DND-41 (cell line): ENCODE results near the gene LINGO1.

Source experiments
- ATAC-seq: fragments of 200-7000 bp; cut with Tn5 transposase; 3 replicates; pipeline ENCODE4 v1.9.1; 2021; ENCODE audit warnings: low read depth; ENCODE audit not compliant: insufficient read depth
- DNase-seq: peaks from one replicate; pipeline ENCODE4 v3.0.0-alpha.2; 2020
- H2AFZ ChIP-seq: 2 replicates; pipeline ENCODE4 v1.6.0; 2012; ENCODE audit warnings: low read depth, low read length
- H3K27ac ChIP-seq: 2 replicates; pipeline ENCODE4 v1.5.1; 2012; ENCODE audit warnings: low read length, inconsistent platforms
- H3K27me3 ChIP-seq: fragments of 200-600 bp; sonication (generic); 2 replicates; pipeline ENCODE4 v1.6.0; 2012; ENCODE audit warnings: low read length, mild to moderate bottlenecking, inconsistent platforms; ENCODE audit not compliant: insufficient read depth, poor library complexity
- H3K36me3 ChIP-seq: 2 replicates; pipeline ENCODE4 v1.5.1; 2012; ENCODE audit warnings: low read length, inconsistent platforms; ENCODE audit not compliant: insufficient read depth
- H3K4me1 ChIP-seq: 2 replicates; pipeline ENCODE4 v1.5.1; 2012; ENCODE audit warnings: mild to moderate bottlenecking, low read length; ENCODE audit not compliant: insufficient read depth
- H3K4me2 ChIP-seq: 2 replicates; pipeline ENCODE4 v1.6.0; 2012; ENCODE audit warnings: mild to moderate bottlenecking, moderate library complexity, low read length, inconsistent platforms; ENCODE audit not compliant: insufficient read depth
- H3K4me3 ChIP-seq, 2 experiments: fragments of 200-600 bp in 1 of 2; shearing (Covaris generic) in 1 of 2; 2 replicates each; pipeline ENCODE4 v1.5.1; 2012 to 2016; ENCODE audit warnings: inconsistent platforms in 2 of 2, low read length in 2 of 2, mild to moderate bottlenecking in 2 of 2, low read depth in 1 of 2, moderate library complexity in 1 of 2
- H3K79me2 ChIP-seq: 2 replicates; pipeline ENCODE4 v1.6.0; 2012; ENCODE audit warnings: low read length, inconsistent platforms; ENCODE audit not compliant: insufficient read depth
- H3K9ac ChIP-seq: 2 replicates; pipeline ENCODE4 v1.6.0; 2012; ENCODE audit warnings: low read depth, mild to moderate bottlenecking, inconsistent platforms, low read length, moderate library complexity
- H3K9me3 ChIP-seq: 2 replicates; pipeline ENCODE4 v1.5.1; 2012; ENCODE audit warnings: low read length, moderate library complexity, mild to moderate bottlenecking, inconsistent platforms; ENCODE audit not compliant: insufficient read depth, severe bottlenecking
- H4K20me1 ChIP-seq: 2 replicates; pipeline ENCODE4 v1.6.0; 2012; ENCODE audit warnings: low read length; ENCODE audit not compliant: insufficient read depth
- CTCF ChIP-seq: IDR thresholded peaks from 2 replicates; pipeline ENCODE4 v1.5.1; 2012; ENCODE audit warnings: borderline replicate concordance, low read length, moderate library complexity, mild to moderate bottlenecking; ENCODE audit not compliant: poor library complexity, severe bottlenecking; ENCODE audit errors: extremely low read depth
- EZH2 ChIP-seq: IDR thresholded peaks from 3 replicates; pipeline ENCODE4 v1.6.1; 2012; ENCODE audit warnings: borderline replicate concordance, low read depth, mild to moderate bottlenecking, moderate library complexity, low read length, inconsistent platforms; ENCODE audit not compliant: severe bottlenecking

The LINGO1 gene

DNA sequence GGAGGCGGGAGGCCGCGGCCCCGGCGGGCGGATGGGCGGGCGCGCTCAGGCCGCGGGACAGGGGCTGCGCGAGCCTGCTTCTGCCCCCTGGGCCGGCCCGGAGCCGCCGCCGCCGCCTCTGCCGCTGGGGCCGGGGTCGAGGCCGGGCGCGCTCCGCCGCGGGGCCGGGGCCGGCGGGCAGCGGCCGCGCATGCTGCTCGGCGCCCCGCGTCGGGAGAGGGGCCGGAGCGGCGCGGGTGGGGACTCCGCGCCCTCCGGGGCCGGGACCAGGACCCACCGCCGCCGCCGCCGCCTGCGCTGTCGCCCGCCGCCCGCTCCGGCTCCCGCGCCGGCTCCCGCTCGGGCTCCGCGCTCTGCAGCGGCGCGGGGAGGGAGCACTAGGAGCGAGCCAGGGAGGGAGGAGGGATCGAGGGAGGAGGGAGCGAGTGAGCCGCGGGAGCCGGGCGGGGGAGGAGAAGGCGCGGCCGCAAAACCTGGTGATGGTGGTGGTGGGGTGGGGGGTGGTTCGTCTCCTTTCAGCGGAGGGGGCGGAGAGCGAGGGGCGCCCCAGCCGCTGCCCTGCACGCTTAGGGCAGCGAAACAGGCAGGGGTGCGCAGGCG lies at the start of gene LINGO1:
Gene LINGO1 (minus strand): TSS at position 379 of the 600 bp plus-strand sequence. CDS start 597 bp downstream, outside the sequence.
- Histone ChIP-seq H3K4me1 (0 out of 2 replicates have a peak, but pooled peaks cover 3% of the 10 kb centered on the region), H3K4me2 (no peak within 1 kb of the TSS), H3K36me3 (no peaks in the 10 kb centered on the region), H2AFZ (no peak within 1 kb of the TSS), H3K27ac (no peak within 1 kb of the TSS), H3K27me3 (no peaks in the 10 kb centered on the region), H3K79me2 (no peaks in the 10 kb centered on the region), H3K4me3 (no peak within 1 kb of the TSS), H3K9me3 (no peaks in the 10 kb centered on the region), H4K20me1 (peaks cover 4% of the 10 kb centered on the region; the same call in 1 of the 2 replicates), H3K9ac (no peak within 1 kb of the TSS)
- no peak for ATAC-seq
- DNase-seq, result no peak
- TF ChIP-seq EZH2 (no peak), CTCF (no peak)

DNA sequence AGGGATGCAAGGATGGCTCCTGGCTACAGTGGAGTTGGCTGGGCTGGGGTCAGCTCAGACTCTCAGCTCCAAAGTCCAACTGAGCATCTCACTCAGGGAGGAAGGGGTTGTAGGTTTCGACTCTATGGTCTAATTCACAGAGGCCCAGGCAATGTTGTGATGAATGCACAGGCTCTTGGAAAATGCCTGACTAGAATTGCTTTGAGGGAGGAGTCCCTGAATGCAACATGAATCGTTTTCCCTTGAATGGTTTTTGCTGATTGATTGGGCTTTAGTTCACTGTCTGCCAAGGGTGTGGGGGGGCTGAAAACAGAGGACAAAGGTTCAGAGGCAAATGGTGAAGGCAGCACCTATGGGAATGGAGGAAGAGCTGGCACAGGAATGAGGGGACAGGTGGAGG lies 48.6 kb upstream of the LINGO1 start:
- Histone ChIP-seq H3K9ac (no peak overlapping the region), H3K36me3 (no peaks in the 10 kb centered on the region), H2AFZ (no peak overlapping the region), H3K4me1 (no peaks in the 10 kb centered on the region), H3K27me3 (no peaks in the 10 kb centered on the region), H3K4me3 (no peak overlapping the region), H3K4me2 (no peak overlapping the region), H3K79me2 (no peaks in the 10 kb centered on the region), H3K9me3 (no peaks in the 10 kb centered on the region), H3K27ac (no peak overlapping the region), H4K20me1 (no peaks in the 10 kb centered on the region)
- no peak for TF ChIP-seq CTCF
- no peak for TF ChIP-seq EZH2
- ATAC-seq (no peak), DNase-seq (no peak)

DNA sequence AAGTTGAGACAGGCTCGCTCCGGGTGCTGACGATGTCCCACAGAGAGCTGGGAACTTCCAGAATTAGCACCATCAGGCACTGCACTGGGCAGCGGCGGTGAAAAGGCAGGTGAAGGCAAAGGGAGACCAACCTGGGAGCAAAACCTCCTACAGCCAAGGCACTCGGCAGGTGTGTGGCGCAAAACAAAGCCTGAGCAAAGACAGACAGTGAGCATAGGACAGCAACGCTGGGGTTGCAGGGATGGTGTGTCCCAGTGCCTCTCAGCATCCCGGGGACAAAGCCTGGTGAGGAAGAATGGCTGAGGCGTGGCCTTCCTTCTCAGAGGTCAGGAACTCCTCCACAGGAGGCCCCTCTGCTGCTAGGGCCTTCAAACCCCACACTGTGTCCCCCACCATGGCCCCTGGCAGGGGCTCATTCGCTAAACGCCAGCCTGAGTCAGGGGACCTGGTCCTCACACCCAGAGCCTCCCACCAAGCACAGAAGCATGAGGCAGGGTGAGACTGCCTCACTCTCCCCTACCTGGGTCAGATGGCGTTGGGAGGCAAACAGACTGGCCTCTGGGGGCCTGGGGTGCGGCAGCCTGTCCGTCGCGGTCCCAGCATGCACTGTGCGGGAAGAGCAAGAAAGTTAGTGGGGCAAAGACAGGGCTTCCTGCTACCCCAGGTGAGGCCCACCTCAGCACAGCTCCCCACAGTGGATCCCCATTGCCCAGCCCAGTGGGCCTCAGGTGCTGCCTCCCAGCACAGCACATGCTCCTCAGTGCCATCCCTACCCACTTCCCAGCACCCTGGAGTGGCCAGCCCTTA lies 44.1 kb upstream of the LINGO1 start:
- ATAC-seq (no peak), DNase-seq (no peak)
- Histone ChIP-seq H3K27ac (no peak overlapping the region), H2AFZ (no peak overlapping the region), H3K4me3 (no peak overlapping the region), H3K9me3 (no peaks in the 10 kb centered on the region), H3K9ac (no peak overlapping the region), H4K20me1 (no peaks in the 10 kb centered on the region), H3K36me3 (no peaks in the 10 kb centered on the region), H3K27me3 (peaks cover 13% of the 10 kb centered on the region), H3K4me2 (no peak overlapping the region), H3K79me2 (no peaks in the 10 kb centered on the region), H3K4me1 (no peaks in the 10 kb centered on the region)
- TF ChIP-seq CTCF (no peak), EZH2 (no peak)
